Karpas-422 (cell line): ENCODE results near the gene WDR13. TPM values are rescaled to one million over a fixed set of nuclear protein-coding genes. Genes with fewer than 3 reads are reported as not detected.
"Not testable (repeated sequence)": the region's sequence is repeated elsewhere in the genome, so short reads cannot be mapped to it uniquely, and the experiment has no call there.

Experiments
- DNase-seq: peaks from one replicate; pipeline ENCODE4 v3.0.0-alpha.2; 2015
- H2AFZ ChIP-seq: fragments of 200-600 bp; sonication (generic); 2 replicates; pipeline ENCODE4 v1.6.1; 2014; ENCODE audit warnings: antibody characterized with exemption, low read length, mixed read lengths
- H3K27ac ChIP-seq: fragments of 200-600 bp; sonication (generic); 2 replicates; pipeline ENCODE4 v1.5.1; 2014; ENCODE audit warnings: mild to moderate bottlenecking, low read length, moderate library complexity
- H3K27me3 ChIP-seq: fragments of 200-600 bp; sonication (generic); 2 replicates; pipeline ENCODE4 v1.6.1; 2014; ENCODE audit warnings: low read length, mixed read lengths
- H3K36me3 ChIP-seq: fragments of 200-600 bp; sonication (generic); 2 replicates; pipeline ENCODE4 v1.6.1; 2014; ENCODE audit warnings: low read length, mixed read lengths; ENCODE audit not compliant: insufficient read depth
- H3K4me1 ChIP-seq: fragments of 200-600 bp; sonication (generic); 2 replicates; pipeline ENCODE4 v1.6.1; 2014; ENCODE audit warnings: mild to moderate bottlenecking, low read length, mixed read lengths
- H3K4me2 ChIP-seq: fragments of 200-600 bp; sonication (generic); 2 replicates; pipeline ENCODE4 v1.6.1; 2014; ENCODE audit warnings: low read length, low read depth, mild to moderate bottlenecking; ENCODE audit not compliant: poor library complexity, severe bottlenecking
- H3K4me3 ChIP-seq: fragments of 200-600 bp; sonication (generic); 2 replicates; pipeline ENCODE4 v1.5.1; 2014; ENCODE audit warnings: mild to moderate bottlenecking, antibody characterized with exemption, low read length, mixed read lengths
- H3K79me2 ChIP-seq: fragments of 200-600 bp; sonication (generic); 2 replicates; pipeline ENCODE4 v1.6.1; 2014; ENCODE audit warnings: mild to moderate bottlenecking, low read length, mixed read lengths
- H3K9ac ChIP-seq: fragments of 200-600 bp; sonication (generic); 2 replicates; pipeline ENCODE4 v1.6.0; 2014; ENCODE audit warnings: low read length
- H3K9me2 ChIP-seq: fragments of 200-600 bp; sonication (generic), shearing (Covaris generic); replicated peaks from 2 replicates; pipeline ENCODE4 v1.6.0; 2014; ENCODE audit warnings: mild to moderate bottlenecking, low read length, moderate library complexity; ENCODE audit not compliant: insufficient read depth
- H3K9me3 ChIP-seq: fragments of 300-700, 200-600 bp; sonication (generic); 2 replicates; pipeline ENCODE4 v1.6.1; 2014; ENCODE audit warnings: low read length, mixed read lengths
- H4K20me1 ChIP-seq: fragments of 200-600 bp; sonication (generic); 2 replicates; pipeline ENCODE4 v1.6.1; 2014; ENCODE audit warnings: mild to moderate bottlenecking, antibody characterized with exemption, low read length, low read depth; ENCODE audit not compliant: insufficient read depth
- small RNA-seq: library from RNA; depleted of rRNA; stranded (forward); fragments of <200 nt; gene quantifications from one replicate; pipeline ENCODE3, GENCODE V24; 2014
- total RNA-seq: library from RNA; depleted of rRNA; stranded (reverse); fragments of >200 nt; shearing (Covaris generic); gene quantifications from 2 replicates; pipeline ENCODE4 v1.2.3, GENCODE V29; 2014; ENCODE audit warnings: low replicate concordance; rRNA removed

Gene WDR13
- total RNA-seq, 1 experiment from 2014 or later = 35.5 TPM

DNA sequence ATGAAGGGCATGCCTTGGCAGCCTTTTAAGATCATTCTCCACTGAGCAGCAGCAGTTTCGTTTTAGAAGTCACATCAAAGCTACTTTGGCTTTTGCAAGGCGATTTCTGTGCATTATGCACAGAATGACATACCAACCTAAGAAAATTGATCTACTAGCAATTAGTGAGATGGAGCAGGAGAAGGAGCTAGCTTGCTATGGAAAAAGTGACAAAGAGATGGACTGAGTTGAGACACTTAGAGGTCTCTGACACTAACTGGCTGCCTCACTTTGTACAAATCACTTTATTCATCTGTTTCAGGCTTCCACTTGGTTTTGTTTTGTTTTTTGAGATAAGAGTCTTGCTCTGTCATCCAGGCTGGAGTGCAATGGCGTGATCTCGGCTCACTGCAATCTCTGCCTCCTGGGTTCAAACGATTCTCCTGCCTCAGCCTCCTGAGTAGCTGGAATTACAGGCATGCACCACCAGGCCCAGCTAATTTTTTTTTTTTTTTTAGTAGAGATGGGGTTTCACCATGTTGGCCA lies 54.8 kb downstream of the WDR13 start:
- not testable (repeated sequence) for DNase-seq, H3K4me1 ChIP-seq, H4K20me1 ChIP-seq, H2AFZ ChIP-seq, H3K79me2 ChIP-seq, H3K9me3 ChIP-seq, H3K27me3 ChIP-seq, H3K9me2 ChIP-seq, H3K36me3 ChIP-seq, H3K4me3 ChIP-seq, H3K27ac ChIP-seq, H3K9ac ChIP-seq, H3K4me2 ChIP-seq

DNA sequence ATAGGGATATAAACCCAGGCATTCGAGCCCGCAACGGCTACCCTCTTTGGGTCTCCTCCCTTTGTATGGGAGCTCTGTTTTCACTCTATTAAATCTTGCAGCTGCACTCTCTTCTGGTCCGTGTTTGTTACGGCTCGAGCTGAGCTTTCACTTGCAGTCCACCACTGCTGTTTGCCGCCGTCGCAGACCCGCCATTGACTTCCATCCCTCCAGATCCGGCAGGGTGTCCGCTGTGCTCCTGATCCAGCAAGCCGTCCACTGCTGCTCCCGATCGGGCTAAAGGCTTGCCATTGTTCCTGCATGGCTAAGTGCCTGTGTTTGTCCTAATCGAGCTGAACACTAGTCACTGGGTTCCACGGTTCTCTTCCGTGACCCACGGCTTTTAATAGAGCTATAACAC lies 57.5 kb downstream of the WDR13 start:
- H2AFZ ChIP-seq, H3K4me3 ChIP-seq, H3K9me2 ChIP-seq, H4K20me1 ChIP-seq, H3K9me3 ChIP-seq, H3K27ac ChIP-seq, H3K27me3 ChIP-seq, H3K4me2 ChIP-seq, H3K36me3 ChIP-seq, DNase-seq, H3K9ac ChIP-seq, H3K4me1 ChIP-seq, H3K79me2 ChIP-seq: not testable (repeated sequence)

Small RNAs within 50 kb of the gene (small RNA-seq; reads per million reads assigned to genes)
- not detected for gene MRPL32P1

Other genes with a start within 250 kb of the WDR13 start
- gene SSX3, start 240.8 kb upstream of the WDR13 start, total RNA-seq = not detected in 2 replicates
- not detected in 2 replicates for gene SSX4, start 214.0 kb upstream of the WDR13 start, total RNA-seq
- gene SSX4B, start 185.5 kb upstream of the WDR13 start, total RNA-seq = not detected in 2 replicates
- not detected in 2 replicates for gene SLC38A5, start 127.2 kb upstream of the WDR13 start, total RNA-seq
- gene FTSJ1, start 121.3 kb upstream of the WDR13 start, total RNA-seq = 22.9 and 36.3 TPM in 2 replicates
- 0.29 TPM in 1 of 2 replicates, not detected in the other for gene PORCN, start 88.5 kb upstream of the WDR13 start, total RNA-seq
- 50.2 and 90.6 TPM in 2 replicates for gene EBP, start 75.7 kb upstream of the WDR13 start, total RNA-seq
- gene TBC1D25, start 57.8 kb upstream of the WDR13 start, total RNA-seq = 3.1 and 14.4 TPM in 2 replicates
- gene RBM3, start 23.0 kb upstream of the WDR13 start, total RNA-seq = 176 and 183 TPM in 2 replicates
- 63.4 and 83.6 TPM in 2 replicates for gene WAS, start 86.3 kb downstream of the WDR13 start, total RNA-seq
- gene SUV39H1, start 99.2 kb downstream of the WDR13 start, total RNA-seq = 9.5 and 12.2 TPM in 2 replicates
- gene GLOD5, start 164.3 kb downstream of the WDR13 start, total RNA-seq = not detected in 2 replicates
- not detected in 2 replicates for gene GATA1, start 189.1 kb downstream of the WDR13 start, total RNA-seq
- 25.1 and 38.7 TPM in 2 replicates for gene HDAC6, start 204.6 kb downstream of the WDR13 start, total RNA-seq
- not detected in 2 replicates for gene ERAS, start 229.0 kb downstream of the WDR13 start, total RNA-seq
- not detected in 2 replicates for gene PCSK1N, start 238.1 kb downstream of the WDR13 start, total RNA-seq